CD4-positive, alpha-beta T cell treated with Interleukin-4 for 1 hour (primary cell): ENCODE data around the gene SNRPD3.
A peak's percentile ranks its signal among the peaks of the same experiment; 100 is the strongest.

Source experiments
- DNase-seq, 2 donors: peaks; one replicate each; pipeline ENCODE4 v3.0.0-alpha.2; 2020 to 2022

SNRPD3 gene

DNA sequence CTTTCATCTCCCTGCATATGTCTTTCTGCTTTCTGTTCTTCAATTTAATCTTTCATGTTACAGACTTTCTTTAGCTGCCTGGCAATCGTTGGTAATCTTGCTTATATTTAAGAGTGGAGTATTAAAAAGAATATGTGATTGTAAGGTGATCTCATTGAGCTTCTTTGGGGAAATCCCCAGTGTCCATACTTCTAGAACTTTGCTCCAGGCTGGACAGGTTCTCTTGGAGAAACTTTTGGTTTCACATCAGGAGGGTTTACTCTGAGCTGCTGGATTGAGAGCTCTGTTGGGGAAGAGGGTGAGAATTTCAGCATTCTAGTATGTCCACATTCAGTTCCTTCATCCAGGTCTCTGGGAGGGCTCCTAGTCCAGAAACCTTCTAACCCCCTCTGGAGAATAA is 21.0 kb downstream of the SNRPD3 start:
- DNase-seq: no peak

DNA sequence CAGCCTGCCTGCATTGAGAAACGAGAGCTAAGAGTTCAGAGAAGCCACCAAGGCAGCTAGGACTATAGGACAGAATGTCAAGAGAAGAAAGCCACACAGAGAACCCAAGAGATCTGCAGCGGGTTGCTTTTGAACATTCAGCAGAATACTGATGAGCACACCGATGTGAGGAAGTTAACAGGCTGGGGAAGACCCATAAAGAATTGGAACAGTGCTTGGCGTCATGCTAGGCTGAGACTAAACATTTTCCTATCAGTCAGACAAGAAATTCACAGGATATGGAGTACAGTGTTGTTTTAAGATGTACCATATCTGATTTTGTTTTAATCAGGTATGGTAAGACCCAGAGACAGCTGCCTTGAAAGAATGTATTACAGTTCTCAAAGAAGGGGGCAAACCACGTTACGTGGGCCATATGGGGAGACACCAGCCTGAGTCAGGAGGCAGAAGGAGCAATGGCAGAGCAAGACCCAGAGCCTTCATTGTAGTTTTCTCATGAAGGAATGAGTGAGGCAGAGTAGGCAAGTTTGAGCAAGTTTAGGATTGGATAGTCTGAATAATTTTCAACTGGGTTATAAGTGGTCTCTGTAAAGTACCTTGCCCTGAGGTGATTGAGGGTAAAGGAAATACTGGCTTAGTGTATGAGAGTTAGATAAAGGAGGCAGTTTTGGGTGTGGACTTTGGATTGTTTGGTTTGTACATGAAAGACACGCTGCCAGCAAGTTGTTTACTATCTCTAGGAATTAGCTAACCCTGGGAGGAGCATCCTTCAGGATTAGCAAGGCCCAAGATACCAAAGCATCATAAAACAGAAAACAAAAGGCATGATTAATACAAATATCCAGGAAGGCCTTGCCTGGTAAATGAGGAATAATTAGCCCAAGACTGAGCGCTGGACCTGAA is 22.8 kb downstream of the SNRPD3 start:
- no peak for DNase-seq

DNA sequence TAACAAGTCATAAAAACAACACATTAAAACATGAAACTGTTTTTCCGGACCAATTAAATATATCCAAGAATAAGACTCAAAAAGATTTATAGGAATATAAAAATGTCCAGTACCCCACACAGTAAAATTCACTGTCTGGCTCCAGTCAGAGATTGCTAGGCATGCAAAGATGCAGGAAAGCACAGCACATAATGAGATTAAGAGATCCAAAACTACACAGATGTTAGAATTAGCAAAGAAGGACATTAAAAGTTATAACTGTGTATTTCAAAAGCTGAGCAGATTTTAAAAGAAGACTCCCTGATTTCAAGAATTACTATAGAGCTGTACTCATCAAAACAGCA is 23.4 kb downstream of the SNRPD3 start:
- no peak for DNase-seq

DNA sequence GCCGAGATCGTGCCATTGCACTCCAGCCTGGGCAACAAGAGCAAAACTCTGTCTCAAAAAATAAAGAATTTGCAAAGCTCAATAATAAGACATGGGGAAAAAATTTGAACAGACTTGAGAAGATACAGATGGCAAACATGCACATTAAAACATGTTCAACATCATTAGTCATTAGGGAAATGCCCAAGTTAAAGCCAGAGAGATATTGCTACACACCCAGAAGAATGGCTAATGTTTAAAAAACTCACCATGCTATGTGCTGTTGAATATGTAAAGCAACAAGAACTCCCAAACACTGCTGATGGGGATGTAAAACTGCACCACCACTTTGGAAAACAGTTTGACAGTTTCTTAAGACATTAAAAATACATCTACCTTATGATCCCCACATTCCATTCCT is 24.5 kb downstream of the SNRPD3 start:
- DNase-seq: no peak

DNA sequence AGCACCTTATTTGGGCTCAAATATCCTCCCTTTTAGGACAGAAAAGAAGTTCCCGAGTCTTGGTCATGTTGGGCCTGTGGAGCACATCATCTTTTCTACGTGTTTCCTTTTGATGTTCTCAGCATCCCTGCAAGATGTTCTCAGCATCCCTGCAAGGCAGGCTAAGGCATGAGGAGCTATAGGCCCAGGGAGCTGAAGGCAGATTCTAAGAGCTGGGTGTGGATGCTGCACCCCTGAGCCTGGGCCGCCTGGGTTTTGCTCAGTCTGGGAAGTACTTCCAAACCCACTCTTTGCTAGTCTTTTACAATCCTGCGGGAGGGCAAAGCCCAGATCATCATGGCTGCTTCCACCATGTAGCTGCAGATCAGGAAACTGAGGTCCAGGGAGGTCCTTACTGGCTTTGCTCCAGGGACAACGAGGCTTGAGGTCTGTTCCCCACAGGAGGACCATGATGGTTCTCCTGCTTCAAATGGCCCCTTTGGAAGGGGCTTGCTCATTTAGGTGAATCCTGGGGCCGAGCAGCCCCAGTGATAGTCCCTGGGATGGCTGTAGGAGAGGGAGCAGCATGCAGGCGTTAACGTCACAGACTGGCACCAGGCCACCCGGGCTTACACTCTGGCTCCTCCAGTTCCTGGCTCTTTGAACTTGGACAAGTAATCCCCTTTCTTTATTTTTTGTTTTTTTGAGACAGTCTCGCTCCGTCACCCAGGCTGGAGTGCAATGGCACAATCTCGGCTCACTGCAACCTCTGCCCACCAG is 26.4 kb downstream of the SNRPD3 start:
- DNase-seq: no peak

DNA sequence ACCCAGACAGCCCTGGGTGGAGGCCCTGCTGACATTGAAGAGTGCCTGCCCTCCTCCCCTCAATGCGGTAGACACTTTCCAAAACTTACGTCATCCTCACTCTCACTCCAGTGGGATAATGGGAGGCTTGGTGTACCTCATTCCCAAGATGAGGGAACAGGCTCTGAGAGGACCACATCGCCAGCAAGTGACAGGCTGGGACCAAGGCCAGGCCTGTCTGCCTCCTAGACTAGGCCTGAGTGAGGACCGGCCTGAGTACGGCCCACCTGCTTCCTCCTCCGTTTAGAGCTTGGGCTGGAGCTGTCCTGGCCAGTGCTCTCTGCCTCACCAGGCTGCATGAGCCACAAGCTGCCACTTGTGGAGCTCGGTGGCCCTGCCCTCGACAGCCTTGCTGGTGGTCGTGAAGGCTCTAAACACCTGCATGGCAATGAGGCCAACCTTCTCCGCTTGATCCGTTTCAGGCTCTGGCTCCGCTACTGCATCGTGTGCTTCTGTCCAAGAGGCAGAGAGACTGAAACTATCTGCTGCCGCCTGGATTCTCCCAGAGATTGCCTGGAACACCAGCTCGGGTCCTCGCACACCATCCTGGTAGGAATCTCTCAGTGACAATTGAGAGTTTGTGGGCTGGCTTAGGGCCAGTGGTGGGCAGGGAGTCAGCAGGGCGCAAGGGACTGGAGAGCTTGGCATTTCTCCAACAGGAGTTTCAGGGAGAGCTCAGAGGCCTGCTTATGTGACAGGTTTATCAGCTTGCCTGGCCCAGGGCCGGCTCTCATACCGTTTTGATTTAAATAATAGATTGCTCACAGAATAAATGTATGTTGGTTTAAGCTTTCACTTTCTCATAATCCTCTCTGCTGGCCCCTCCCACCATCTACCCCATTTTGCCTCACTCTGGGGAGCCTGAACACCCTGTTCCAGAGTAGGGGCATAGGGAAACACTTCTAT is 27.7 kb downstream of the SNRPD3 start:
- DNase-seq: no peak

DNA sequence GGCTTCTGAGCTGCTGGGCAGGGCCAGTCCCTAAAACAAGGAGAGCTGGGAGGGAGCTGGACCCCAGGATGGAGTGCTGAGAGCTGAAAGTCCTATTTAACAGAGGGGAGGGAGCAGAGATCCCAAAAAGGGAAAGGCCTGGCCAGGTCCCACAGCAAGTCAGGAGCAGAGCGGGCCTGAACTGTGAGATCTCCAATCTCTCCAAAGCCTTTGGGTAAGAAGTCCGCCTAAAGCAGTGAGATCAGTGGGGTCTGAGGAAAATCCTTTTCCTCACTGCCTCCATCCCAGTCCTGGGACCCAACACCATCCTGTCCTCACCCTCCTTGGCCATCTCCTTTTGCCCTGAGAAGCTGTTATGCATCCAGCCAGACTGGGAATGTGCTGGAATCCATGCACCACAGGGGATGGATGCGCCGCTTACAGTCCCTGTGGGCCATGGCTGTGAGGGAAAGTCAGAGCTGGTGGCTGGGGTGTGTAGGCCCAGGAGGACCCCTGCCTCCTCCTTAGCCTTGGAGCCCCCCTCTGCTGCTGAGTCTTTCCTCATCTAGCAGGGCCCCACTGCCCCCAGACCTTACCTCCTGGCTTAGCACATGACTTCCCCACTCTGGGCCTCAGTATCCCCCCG is 28.5 kb downstream of the SNRPD3 start:
- no peak for DNase-seq

DNA sequence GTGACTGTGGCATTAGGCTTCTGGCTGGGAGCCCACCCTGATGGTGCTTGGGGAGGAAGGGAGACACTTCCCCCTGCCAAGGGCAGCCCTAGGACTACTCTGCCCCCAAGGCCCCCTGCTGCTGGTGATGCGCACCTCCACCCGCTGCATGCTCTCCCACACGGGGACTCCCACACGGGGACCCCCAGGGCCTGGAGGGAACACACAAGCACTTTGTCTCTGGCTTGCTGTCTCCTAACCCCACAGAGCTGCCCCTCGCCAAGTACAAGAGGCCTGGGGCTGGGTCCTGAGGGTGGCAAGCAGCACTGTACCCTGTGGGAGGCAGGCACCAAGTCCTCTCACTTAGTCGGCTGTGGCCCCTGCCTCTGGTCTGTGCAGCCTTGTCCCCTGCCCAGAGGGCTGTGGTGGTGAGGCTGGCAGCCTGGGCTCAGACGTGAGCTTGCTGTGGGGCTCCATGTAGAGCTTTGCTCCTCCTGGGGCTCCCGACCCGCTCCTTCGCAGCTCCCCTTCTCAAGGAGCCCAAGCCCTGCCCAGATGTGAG is 29.1 kb downstream of the SNRPD3 start:
- no peak for DNase-seq

DNA sequence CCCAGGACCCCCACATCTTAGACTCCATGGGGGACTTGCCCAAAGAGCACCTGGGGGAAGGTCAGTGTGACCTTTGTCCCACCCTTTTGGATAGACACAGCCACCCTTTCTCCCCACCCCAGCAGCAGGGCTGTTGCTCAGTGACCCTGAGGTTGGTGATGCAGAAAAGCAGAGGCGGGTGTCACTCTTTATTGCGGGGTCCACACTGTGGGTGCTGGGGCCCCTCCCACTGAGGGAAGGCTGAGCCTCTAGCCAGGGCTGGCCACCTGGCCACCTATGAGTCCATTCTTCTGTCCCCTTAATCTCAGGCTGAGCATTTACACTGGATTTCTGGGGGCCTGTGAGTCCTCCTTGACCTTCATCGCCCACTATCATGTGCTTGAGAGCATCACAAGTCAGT is 29.7 kb downstream of the SNRPD3 start:
- no peak for DNase-seq

DNA sequence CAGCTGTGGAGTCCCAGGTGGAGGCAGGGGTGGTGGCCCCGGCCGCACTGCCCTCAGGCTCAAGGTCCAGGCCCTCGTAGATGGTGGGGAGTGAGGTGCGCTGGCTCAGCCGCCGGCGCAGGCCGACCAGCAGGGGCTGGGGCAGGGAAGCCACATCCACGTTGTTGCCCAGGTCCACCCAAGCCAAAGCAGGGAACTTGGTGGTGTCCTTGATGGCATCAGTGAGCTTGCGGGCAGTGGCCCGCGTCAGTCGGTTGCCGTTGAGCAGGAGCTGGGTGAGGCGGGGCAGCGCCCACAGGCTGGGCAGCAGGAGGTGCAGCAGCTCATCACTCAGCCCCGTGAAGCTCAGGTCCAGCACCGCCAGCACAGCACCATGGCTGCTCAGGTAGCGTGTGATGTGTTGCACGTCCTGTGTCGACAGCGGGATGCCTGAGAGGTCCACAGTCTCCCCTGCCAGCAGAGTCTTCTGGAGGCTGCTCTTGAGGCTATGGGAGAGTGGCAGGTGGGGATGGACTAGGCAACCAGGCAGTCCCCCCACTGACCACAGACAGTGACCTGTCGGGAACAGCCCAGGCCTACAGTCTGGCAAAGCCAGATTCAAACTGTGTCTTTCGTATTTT is 30.2 kb downstream of the SNRPD3 start:
- no peak for DNase-seq

DNA sequence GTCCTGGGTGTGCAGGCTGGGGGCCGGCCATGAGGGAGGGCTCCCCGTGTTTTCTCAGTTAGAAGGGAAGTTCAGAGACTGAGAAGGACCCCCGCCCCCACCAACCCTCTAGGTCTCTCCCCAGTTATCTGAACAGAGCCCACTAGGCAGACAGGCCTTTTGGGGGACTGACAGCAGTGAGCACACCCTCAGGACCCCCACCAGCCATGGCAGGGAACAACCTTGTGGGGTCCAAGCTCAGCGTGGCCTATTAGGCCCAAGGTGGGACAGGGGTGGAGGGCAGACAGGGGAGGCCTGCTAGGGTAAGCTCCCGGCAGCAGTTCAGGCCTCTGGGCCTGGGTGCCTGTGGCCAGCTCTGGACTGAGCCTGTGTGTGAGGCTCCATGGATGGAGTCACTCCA is 31.5 kb downstream of the SNRPD3 start:
- DNase-seq: no peak

DNA sequence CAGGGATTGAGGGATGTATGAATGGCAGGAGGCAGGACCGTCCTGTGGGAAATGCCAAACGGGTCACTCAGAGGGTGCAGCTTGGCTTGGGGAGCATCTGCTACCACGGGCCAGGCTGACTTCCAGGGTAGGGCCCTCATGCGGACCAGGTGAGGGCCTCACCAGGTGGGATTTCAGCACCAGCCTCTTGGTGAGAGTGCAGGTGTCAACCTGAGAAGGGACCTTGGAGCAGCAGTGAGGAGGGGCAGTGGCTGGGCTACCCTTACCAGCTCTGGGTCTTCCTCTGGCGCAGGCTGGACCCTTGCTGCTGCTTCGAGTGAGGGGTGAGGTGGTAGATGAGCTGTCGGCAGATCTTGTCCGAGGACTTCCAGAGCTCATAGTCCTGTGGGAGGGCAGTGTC is 32.1 kb downstream of the SNRPD3 start:
- DNase-seq: no peak

DNA sequence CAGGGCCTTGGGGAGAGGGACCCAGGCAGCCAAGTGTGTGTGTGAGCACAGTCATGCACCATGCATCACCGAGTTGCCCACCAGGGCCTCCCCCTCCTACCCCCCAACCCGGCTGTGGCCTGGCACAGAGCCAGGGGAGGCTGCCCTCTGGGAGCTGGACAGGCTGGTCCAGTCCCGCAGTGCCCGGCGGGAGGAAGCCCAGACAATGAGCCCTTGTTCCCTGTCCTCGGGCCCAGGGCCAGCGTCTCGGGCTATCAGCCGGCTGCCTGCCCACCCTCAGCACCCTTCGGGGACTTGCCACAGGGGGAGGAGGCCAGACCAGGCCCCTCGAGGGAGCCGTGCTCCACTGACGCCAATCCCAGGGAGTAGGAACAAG is 32.6 kb downstream of the SNRPD3 start:
- no peak for DNase-seq

DNA sequence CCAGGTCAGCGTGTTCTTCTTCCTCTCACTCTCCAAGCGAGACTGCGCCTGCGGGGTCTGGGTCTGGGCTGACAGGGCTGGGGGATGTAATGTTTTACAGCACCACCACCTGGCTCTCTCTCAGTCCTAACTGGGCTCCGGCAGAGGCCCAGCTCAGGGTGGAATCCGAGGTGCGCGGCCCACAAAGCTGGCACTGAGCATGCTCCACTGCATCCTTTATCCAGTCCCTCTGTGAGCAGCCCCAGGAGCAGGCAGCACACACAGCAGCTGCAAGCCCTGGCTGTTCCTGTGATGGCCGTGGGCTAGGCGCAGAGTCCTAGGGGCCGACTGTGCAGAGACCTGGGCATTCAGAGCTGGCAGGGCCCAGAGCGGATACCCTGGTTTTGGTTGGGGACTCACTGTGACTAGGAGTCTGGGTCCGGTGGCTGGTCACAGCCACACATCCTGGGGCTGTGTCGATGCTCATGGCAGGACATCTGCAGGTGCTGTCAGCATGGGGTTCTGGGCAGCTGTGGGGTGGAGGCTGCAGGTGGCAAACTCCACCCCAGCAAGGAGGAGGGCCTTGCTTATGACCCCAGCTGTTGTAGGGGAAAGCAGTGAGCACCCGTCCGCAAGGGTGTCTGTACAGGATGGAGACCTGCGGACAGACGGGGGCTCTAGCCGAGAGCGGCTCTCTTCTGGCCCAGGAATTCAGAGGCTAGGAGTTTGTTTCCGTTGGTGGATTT is 33.1 kb downstream of the SNRPD3 start:
- no peak for DNase-seq

DNA sequence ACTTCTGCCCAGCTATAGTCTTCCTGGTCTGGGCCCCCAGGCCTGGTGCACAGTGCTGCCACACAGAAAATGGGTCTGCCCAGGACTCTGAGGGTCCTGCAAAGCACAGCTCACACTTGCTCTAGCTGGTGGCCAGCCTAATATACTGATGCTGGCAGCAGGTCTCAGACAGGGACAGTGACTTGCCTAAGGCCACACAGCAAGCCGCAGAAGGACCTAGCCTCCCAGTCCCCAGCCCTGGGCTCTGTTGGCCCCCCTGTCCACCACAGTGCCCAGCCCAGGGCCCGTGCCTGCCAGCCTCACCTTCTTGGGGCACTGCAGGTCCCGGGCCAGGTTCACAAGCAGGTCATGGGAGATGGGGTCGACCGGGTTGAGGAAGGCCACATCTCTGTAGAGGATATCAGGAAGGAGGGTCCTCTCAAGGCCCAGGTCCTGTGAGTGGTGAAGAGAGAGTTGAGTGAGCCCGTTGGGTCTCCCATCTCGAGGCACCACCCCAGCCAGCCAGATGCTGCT is 33.8 kb downstream of the SNRPD3 start:
- DNase-seq: no peak

DNA sequence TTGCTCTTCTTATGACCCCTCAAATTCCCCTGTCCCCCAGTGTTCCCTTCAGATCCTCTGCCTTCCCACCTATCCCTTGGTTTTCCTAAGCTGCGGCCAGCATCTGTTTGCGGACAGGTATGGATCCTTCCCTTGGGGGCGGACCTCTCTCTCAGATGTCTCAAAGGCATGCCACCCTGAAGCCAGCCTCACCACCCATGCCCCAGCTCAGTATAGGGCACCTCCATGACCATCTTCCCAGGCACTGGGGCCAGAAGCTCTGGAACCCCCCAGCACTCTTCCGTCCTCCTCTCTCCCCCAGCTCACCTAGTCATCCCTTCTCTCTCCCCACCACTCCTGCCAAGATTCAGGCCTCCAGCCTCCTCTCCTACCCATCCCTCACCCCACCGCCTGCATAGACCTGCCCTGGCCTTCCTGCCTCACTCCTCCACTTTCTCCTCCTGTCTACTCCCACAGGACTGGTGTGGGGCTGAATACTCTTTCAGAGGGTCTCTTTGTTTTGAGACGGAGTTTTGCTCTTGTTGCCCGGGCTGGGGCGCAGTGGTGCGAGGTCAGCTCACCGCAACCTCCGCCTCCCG is 34.9 kb downstream of the SNRPD3 start:
- DNase-seq: no peak

DNA sequence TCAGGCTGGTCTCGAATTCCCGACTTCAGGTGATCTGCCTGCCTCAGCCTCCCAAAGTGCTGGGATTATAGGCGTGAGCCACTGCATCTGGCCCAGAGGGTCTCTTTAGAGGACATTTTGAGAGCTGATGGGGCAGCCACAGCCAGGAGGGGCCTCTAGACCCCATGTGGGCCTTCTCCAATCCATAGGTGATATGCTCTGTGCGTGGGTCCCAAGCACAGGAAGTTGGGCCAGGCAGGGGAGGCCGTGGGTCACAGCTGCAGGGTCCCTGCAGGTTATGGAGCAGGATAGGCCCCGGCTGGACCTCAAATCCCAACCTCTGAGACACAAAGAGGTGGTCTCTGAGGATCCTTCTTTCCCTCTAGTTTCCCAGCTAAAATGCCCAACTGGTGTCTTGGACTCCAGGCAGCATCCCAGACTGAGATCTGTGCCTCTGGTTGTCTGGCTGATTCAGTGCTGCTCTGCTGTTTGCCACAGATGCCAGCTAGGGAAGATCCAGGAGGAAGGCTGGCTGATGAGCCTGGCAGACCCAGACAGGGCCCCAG is 35.6 kb downstream of the SNRPD3 start:
- DNase-seq: no peak

DNA sequence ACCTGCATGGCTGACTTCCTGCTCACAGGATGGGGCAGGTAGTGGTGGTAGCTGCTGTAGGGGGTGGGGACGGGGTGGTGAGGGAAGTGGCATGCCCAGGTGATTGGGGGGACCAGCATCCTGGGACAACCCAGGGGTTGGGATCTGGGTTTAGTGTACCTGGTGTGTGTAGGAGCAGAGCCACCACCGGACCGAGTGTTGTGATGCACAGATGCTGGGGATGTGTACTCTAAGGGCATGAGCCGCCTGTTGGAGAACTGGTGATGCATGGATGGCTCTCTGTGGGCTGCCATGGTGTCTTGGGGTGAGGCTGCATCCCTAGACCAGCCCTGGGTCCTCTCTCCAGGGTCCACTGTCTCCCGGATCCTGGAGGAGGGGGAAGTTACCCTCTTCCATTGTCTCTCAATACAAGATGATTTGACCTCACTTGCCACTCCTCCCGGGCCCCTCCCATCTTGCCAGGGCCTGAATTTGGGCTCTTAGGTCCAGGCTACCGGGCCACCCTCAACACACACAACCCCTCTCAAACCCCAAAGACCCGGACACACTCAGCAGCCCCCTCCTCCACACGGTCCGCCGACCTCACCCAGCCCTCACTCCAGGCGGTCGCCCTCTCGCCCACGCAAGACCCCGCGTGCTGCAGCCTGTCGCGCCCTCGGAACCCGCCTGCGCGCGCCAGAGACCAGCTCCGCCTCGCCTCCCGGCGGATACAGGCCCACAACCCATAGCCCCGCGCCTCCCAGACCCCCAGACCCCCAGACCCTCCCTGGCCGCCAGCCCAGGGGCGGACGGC is 36.5 kb downstream of the SNRPD3 start:
- DNase-seq: no peak

DNA sequence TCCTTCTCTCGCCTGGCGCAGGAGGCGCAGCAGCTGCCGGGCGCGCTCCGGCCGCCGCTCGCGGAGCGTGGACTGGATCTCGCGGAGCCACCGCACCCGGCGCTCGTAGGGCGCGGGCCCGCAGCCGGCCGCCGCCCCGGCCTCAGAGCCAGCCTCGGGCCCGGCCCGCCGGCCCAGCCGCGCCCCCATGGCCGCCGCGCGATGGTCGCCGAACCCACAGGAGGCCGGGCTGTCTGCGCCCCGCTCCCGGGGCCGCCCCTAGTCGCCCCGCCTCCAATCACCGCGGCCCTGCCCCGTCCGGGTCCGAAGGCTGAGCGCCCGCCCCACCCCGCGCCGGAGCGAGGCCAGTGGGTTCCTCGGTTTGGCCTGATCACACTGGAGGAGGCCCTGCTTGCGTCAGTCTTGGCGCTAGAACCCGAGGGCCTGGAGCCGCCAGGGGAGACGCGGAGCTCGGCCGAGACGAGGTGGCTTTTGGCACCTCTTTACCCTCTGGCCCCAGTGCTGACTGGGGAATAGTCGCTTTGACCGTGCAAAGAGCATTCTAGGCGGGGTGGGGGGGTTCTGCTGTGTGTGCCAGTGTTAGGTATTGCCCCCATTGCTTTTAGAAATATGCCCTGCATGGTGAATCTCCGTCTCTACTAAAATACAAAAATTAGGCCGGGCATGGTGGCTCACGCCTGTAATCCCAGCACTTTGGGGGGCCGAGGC is 37.2 kb downstream of the SNRPD3 start, which contains the start of gene LRRC75B:
Gene LRRC75B, minus strand, starts transcription at position 223 of the 708 bp plus-strand sequence. Its CDS starts 34 bp downstream, at position 189.
- DNase-seq: peak; percentile 12 to 33
